Suppressor macrophage treated with lipopolysaccharide for 4 hours (primary cell): ENCODE measurements around the gene SULT1E1.
"Not testable (repeated sequence)": the region's sequence is repeated elsewhere in the genome, so short reads cannot be mapped to it uniquely, and the experiment has no call there.

Experiments used
- DNase-seq: peaks from one replicate; pipeline ENCODE4 v3.0.0-alpha.2; 2020

SULT1E1 gene

GRCh38 chr4:69838977-69839376 is 21.0 kb downstream of the SULT1E1 start:
- DNase-seq = no peak

- DNase-seq = no peak
Observed at GRCh38 chr4:69836287-69836686, 23.7 kb downstream of the SULT1E1 start.

GRCh38 chr4:69835766-69836165 is 24.2 kb downstream of the SULT1E1 start:
- DNase-seq = no peak

- DNase-seq = no peak
Observed at GRCh38 chr4:69833251-69833650, 26.7 kb downstream of the SULT1E1 start.

GRCh38 chr4:69832326-69833030 is 27.5 kb downstream of the SULT1E1 start:
- no peak for DNase-seq

GRCh38 chr4:69831646-69832325 is 28.2 kb downstream of the SULT1E1 start:
- DNase-seq = peak; percentile 76

- DNase-seq = no peak
Observed at GRCh38 chr4:69831270-69831627, 28.7 kb downstream of the SULT1E1 start.

GRCh38 chr4:69830560-69831269 is 29.2 kb downstream of the SULT1E1 start:
- DNase-seq = peak; percentile 21

GRCh38 chr4:69830192-69830559 is 29.8 kb downstream of the SULT1E1 start:
- no peak for DNase-seq

GRCh38 chr4:69829678-69830077 is 30.3 kb downstream of the SULT1E1 start:
- no peak for DNase-seq

GRCh38 chr4:69828828-69829227 is 31.1 kb downstream of the SULT1E1 start:
- DNase-seq = no peak

GRCh38 chr4:69825056-69825455 is 34.9 kb downstream of the SULT1E1 start:
- DNase-seq = not testable (repeated sequence)

GRCh38 chr4:69823481-69824186 is 36.3 kb downstream of the SULT1E1 start:
- peak; percentile 40 for DNase-seq

- DNase-seq = no peak
Observed at GRCh38 chr4:69823048-69823447, 36.9 kb downstream of the SULT1E1 start.

- DNase-seq = no peak
Observed at GRCh38 chr4:69822198-69822597, 37.7 kb downstream of the SULT1E1 start.

- DNase-seq = no peak
Observed at GRCh38 chr4:69818060-69818639, 41.8 kb downstream of the SULT1E1 start.

GRCh38 chr4:69816236-69816635 is 43.7 kb downstream of the SULT1E1 start:
- no peak for DNase-seq

- no peak for DNase-seq
Observed at GRCh38 chr4:69813628-69814027, 46.3 kb downstream of the SULT1E1 start.

- DNase-seq = no peak
Observed at GRCh38 chr4:69811166-69811565, 48.8 kb downstream of the SULT1E1 start.

GRCh38 chr4:69800599-69800998 is 59.3 kb downstream of the SULT1E1 start:
- DNase-seq = no peak

GRCh38 chr4:69799337-69799736 is 60.6 kb downstream of the SULT1E1 start:
- DNase-seq = no peak

- no peak for DNase-seq
Observed at GRCh38 chr4:69793732-69794131, 66.2 kb downstream of the SULT1E1 start.
